Skeletal muscle satellite cell (primary cell): Measurements from ENCODE around the gene FRMD4A.
"Not testable (repeated sequence)": the region's sequence is repeated elsewhere in the genome, so short reads cannot be mapped to it uniquely, and the experiment has no call there.

Experiments used
- H3K27me3 ChIP-seq: 2 replicates; pipeline ENCODE4 v1.7.0; 2013; ENCODE audit warnings: low read length; ENCODE audit not compliant: control insufficient read depth, insufficient read depth
- H3K36me3 ChIP-seq: 2 replicates; pipeline ENCODE4 v1.7.0; 2013; ENCODE audit warnings: mild to moderate bottlenecking, control low read depth, low read length; ENCODE audit not compliant: insufficient read depth
- H3K4me1 ChIP-seq: 2 replicates; pipeline ENCODE4 v1.7.0; 2013; ENCODE audit warnings: low read length; ENCODE audit not compliant: control insufficient read depth, insufficient read depth
- H3K4me2 ChIP-seq: 2 replicates; pipeline ENCODE4 v1.7.0; 2013; ENCODE audit warnings: mild to moderate bottlenecking, low read length
- H3K4me3 ChIP-seq: 2 replicates; pipeline ENCODE4 v1.7.0; 2013; ENCODE audit warnings: low read length
- H3K9ac ChIP-seq: 2 replicates; pipeline ENCODE4 v1.7.0; 2013; ENCODE audit warnings: mild to moderate bottlenecking, low read depth, low read length, moderate library complexity
- H3K9me3 ChIP-seq: replicated peaks from 2 replicates; pipeline ENCODE4 v1.7.0; 2013; ENCODE audit warnings: mild to moderate bottlenecking, control low read depth, low read length

The FRMD4A gene

DNA sequence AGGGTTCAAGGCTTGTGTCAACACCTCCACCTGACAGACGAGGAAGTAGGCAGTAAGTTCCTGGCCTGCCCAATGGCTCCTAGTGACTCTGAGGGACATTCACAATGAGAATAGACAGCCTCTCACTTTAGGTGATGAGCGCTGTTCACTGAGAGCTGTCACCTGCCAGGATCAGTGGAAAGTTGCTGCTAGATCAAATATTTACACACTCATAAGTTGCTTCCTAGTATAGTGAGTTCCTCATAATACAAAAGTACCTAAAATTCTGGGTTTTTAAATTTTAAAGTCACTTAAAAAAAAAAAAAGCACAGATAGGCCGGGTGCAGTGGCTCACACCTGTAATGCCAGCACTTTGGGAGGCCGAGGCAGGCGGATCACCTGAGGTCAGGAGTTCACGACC lies 423.2 kb downstream of the FRMD4A start:
- H3K36me3 ChIP-seq = no peaks in the 10 kb centered on the region
- H3K27me3 ChIP-seq = no peaks in the 10 kb centered on the region
- no peak overlapping the region for H3K4me2 ChIP-seq
- no peak overlapping the region for H3K9ac ChIP-seq
- no peaks in the 10 kb centered on the region for H3K4me1 ChIP-seq
- H3K4me3 ChIP-seq = no peak overlapping the region
- no peaks in the 10 kb centered on the region for H3K9me3 ChIP-seq

DNA sequence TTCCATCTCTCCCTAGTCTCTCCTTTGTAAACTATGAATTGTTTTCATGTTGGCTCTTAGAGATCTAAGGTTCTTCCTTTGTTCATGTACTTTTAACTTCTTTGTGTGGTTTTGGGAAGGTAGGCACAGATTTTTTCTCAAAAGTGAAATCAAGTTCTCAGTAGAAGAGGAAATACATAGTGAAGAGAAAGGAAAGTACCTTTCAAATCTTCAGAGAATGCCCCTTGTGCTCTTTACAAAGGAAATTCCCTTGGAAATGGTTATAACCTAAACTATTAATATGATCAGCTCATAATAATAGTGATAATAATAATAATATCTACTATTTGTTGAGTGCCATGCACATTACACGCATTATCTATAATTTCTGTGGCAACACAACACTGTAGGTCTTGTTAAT lies 425.4 kb downstream of the FRMD4A start:
- Histone ChIP-seq H3K27me3 (no peaks in the 10 kb centered on the region), H3K4me2 (no peak overlapping the region), H3K4me1 (no peaks in the 10 kb centered on the region), H3K36me3 (no peaks in the 10 kb centered on the region), H3K9me3 (no peaks in the 10 kb centered on the region), H3K9ac (no peak overlapping the region), H3K4me3 (no peak overlapping the region)

DNA sequence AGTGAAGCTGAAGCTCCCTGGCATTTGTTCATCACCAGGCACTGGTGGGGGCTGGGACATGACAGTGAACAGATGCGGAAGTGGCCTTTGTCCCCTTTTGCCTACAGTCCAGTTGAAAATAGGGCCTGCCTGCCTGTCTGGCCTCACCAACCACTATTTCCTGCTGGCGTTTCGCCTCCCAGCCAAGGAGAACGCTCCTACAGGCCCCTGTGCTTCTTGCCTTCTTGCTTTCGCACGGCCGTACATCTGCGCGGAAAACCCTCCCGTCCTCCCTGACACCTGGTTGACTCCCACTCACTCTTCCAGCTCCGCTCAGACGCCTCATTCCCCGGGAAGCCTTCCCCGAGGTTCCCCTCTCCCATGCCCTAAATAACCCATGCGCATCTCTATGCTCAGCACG lies 426.7 kb downstream of the FRMD4A start:
- no peaks in the 10 kb centered on the region for H3K36me3 ChIP-seq
- H3K9me3 ChIP-seq = no peaks in the 10 kb centered on the region
- no peak overlapping the region for H3K4me3 ChIP-seq
- no peaks in the 10 kb centered on the region for H3K4me1 ChIP-seq
- H3K4me2 ChIP-seq = no peak overlapping the region
- no peak overlapping the region for H3K9ac ChIP-seq
- H3K27me3 ChIP-seq = no peaks in the 10 kb centered on the region

DNA sequence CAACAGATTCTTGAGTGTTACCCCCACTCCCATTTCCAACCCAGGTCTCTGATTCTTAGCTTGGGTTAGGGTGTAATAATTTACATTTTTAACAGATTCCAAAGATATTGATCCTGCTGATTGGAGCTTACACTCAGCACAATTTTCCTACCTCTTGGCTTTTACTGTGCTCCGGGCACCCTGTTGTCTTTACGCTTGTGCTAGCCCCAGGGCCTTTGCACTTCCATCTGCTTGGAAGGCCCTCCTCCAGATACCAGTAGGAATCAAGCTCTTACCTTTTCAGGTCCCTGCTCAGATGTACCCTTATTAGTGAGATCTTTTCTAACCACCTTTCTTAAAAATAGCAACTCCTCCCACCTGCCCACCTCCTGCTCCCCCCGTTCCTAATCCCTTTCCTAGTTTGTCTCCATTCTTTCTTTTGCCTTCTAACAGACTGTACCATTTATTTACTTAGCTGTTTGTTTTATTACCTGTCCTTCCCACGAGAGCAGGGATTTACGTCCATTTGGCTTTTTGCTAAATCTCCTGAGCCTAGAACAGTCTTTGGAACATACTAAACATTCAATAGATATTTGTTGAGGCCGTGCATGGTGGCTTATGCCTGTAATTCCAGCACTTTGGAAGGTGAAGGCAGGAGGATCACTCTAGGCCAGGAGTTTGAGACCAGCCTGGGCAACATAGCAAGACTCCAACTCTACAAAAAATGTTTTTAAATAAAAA lies 427.7 kb downstream of the FRMD4A start:
- Histone ChIP-seq H3K9ac (no peak overlapping the region), H3K9me3 (no peaks in the 10 kb centered on the region), H3K4me1 (no peaks in the 10 kb centered on the region), H3K27me3 (no peaks in the 10 kb centered on the region), H3K4me2 (no peak overlapping the region), H3K4me3 (no peak overlapping the region), H3K36me3 (no peaks in the 10 kb centered on the region)

DNA sequence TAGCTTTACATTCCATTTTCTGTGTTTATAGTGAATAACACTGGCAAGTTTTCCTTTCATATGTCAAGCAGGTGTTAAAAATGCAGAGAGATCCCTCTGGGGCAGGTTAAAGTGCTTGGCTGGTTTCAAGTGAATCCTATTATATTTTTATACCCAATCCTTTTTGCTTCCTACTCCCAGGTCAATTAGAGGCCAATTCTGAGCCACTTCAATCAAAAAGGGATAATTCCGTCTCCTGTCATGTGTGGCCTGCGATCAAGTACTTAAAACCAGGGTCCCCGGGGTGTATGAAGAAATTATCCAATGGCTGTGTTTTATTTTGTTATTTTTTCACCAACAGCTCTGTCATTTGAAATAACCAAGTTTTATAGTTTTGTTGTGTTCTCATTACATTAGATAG lies 430.8 kb downstream of the FRMD4A start:
- H3K9ac ChIP-seq = no peak overlapping the region
- no peaks in the 10 kb centered on the region for H3K27me3 ChIP-seq
- no peak overlapping the region for H3K4me3 ChIP-seq
- no peaks in the 10 kb centered on the region for H3K4me1 ChIP-seq
- no peak overlapping the region for H3K4me2 ChIP-seq
- no peaks in the 10 kb centered on the region for H3K36me3 ChIP-seq
- H3K9me3 ChIP-seq = no peaks in the 10 kb centered on the region

DNA sequence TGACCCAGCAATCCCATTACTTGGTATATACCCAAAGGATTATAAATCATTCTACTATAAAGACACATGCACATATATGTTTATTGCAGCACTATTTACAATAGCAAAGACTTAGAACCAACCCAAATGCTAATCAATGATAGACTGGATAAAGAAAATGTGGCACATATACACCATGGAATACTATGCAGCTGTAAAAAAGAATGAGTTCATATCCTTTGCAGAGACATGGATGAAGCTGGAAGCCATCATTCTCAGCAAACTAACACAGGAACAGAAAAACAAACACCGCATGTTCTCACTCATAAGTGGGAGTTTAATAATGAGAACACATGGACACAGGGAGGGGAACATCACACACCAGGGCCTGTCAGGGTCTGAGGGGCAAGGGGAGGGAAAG lies 434.6 kb downstream of the FRMD4A start:
- not testable (repeated sequence) for H3K4me3 ChIP-seq, H3K4me2 ChIP-seq, H3K9ac ChIP-seq, H3K36me3 ChIP-seq, H3K27me3 ChIP-seq, H3K9me3 ChIP-seq
- H3K4me1 ChIP-seq = peaks cover 15% of the 10 kb centered on the region

DNA sequence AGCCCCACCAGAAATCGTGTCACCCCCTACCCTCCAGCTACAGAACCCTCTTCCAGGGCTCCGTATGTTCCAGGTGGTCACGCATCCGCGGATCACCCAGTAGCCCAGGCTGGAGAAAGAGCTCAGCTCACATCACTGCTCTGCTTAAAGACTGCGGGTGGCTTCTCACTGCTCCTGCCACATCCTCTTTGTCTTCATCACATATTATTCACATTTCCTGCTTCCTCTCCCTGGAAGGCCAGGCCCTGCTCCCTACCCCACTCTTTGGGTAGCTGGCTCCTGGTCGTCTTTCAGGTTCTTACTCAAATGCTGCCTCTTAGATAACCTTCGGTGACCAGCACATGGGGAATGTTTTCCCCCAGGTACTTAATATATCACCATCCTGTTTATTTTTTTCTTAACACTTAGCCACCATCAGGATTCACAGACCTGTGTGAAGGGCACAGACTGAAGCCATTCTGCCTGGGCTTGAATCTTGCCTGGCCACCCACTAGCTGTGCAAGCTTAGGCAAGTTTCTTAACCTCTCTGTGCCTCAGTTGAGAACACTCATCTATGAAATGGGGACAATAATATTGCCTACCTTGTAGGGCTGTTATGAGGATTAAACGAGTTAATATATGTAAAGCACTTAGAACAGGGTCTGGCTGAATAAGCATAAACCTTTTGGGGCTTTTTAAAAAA lies 436.2 kb downstream of the FRMD4A start:
- Histone ChIP-seq H3K4me1 (peaks cover 23% of the 10 kb centered on the region), H3K36me3 (no peaks in the 10 kb centered on the region), H3K27me3 (no peaks in the 10 kb centered on the region), H3K9me3 (no peaks in the 10 kb centered on the region), H3K9ac (no peak overlapping the region), H3K4me3 (no peak overlapping the region), H3K4me2 (no peak overlapping the region)

- H3K9me3 ChIP-seq = no peaks in the 10 kb centered on the region
- H3K4me2 ChIP-seq = no peak overlapping the region
- peaks cover 23% of the 10 kb centered on the region for H3K4me1 ChIP-seq
- H3K36me3 ChIP-seq = no peaks in the 10 kb centered on the region
- no peak overlapping the region for H3K9ac ChIP-seq
- H3K4me3 ChIP-seq = no peak overlapping the region
- H3K27me3 ChIP-seq = no peaks in the 10 kb centered on the region
Observed at GRCh38 chr10:13893926-13894325, 436.8 kb downstream of the FRMD4A start.

DNA sequence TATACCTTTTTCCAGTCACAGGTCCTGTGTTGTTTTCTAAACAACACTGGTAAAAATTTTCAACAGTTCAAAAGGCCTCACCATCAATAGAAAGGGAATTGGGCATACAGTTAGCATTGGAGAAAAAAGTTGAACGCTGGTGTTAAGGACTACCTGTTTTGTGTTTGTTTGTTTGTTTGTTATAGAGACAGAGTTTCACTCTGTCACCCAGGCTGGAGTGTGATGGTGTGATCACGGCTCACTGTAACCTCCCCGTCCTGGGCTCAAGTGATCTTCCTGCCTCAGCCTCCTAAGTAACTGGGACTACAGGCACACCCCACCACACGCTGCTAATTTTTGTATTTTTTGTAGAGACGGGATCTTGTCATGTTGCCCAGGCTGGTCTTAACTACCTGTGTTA lies 437.9 kb downstream of the FRMD4A start:
- Histone ChIP-seq H3K4me2 (peak overlapping the region; percentile 85), H3K9ac (no peak overlapping the region), H3K9me3 (no peaks in the 10 kb centered on the region), H3K27me3 (no peaks in the 10 kb centered on the region), H3K36me3 (no peaks in the 10 kb centered on the region), H3K4me3 (no peak overlapping the region), H3K4me1 (peaks cover 24% of the 10 kb centered on the region)

- Histone ChIP-seq H3K27me3 (no peaks in the 10 kb centered on the region), H3K4me1 (peaks cover 27% of the 10 kb centered on the region), H3K9ac (peak overlapping the region; percentile 80), H3K4me2 (peak overlapping the region; percentile 85), H3K4me3 (peak overlapping the region; percentile 76), H3K9me3 (no peaks in the 10 kb centered on the region), H3K36me3 (no peaks in the 10 kb centered on the region)
Observed at GRCh38 chr10:13892001-13892491, 438.7 kb downstream of the FRMD4A start.

GRCh38 chr10:13891128-13892000 lies 439.4 kb downstream of the FRMD4A start:
- Histone ChIP-seq H3K9ac (peak overlapping the region; percentile 90), H3K4me3 (peak overlapping the region; percentile 76), H3K36me3 (no peaks in the 10 kb centered on the region), H3K27me3 (no peaks in the 10 kb centered on the region), H3K9me3 (no peaks in the 10 kb centered on the region), H3K4me2 (peak overlapping the region; percentile 85), H3K4me1 (peaks cover 27% of the 10 kb centered on the region)
